Transverse colon (tissue), 4 donors: ENCODE measurements around the gene OLFM3. TPM values are rescaled to one million over a fixed set of nuclear protein-coding genes. Genes with fewer than 3 reads are reported as not detected.

ENCODE experiments used
- DNase-seq: peaks from one replicate; pipeline ENCODE4 v3.0.0-alpha.2; 2019
- H3K27ac ChIP-seq, 4 donors: fragments of 200-600 bp; sonication (generic); 2 replicates each; pipeline ENCODE4 v1.5.1; 2016 to 2018; ENCODE audit warnings: inconsistent platforms in 4 of 4
- H3K27me3 ChIP-seq: fragments of 200-600 bp; sonication (generic); 2 replicates; pipeline ENCODE4 v1.5.1; 2017; ENCODE audit warnings: inconsistent platforms
- H3K36me3 ChIP-seq, 4 donors: fragments of 200-600 bp; sonication (generic); 2 replicates each; pipeline ENCODE4 v1.5.1; 2017 to 2019; ENCODE audit warnings: inconsistent platforms in 4 of 4
- H3K4me1 ChIP-seq, 4 donors: fragments of 200-600 bp; sonication (generic); 2 replicates each; pipeline ENCODE4 v1.5.1; 2017 to 2020; ENCODE audit warnings: inconsistent platforms in 4 of 4
- H3K4me3 ChIP-seq, 4 donors: fragments of 200-600 bp; sonication (generic); 1 replicate in 1 of 4; 2 replicates in 3 of 4; pipeline versions ENCODE4 v1.5.1 to v1.6.1; 2017 to 2019; ENCODE audit warnings: inconsistent platforms in 4 of 4
- H3K9me3 ChIP-seq, 2 donors: fragments of 200-600 bp; sonication (generic); 2 replicates each; pipeline ENCODE4 v1.5.1; 2017 to 2019; ENCODE audit warnings: inconsistent platforms in 2 of 2
- EP300 ChIP-seq: sonication (generic); formaldehyde crosslinking; IDR thresholded peaks from one replicate; pipeline ENCODE4 v1.6.1; 2017; ENCODE audit warnings: antibody characterized with exemption, low read depth
- POLR2A ChIP-seq: fragments of 450-650 bp; IDR thresholded peaks from one replicate; pipeline ENCODE4 v1.6.1; 2016; ENCODE audit warnings: antibody characterized with exemption, mild to moderate bottlenecking, moderate library complexity
- POLR2AphosphoS5 ChIP-seq, 3 donors: sonication (generic); formaldehyde crosslinking; IDR thresholded peaks; one replicate each; pipeline ENCODE4 v1.6.1; 2016; ENCODE audit warnings: antibody characterized with exemption in 3 of 3
- WGBS, 2 donors: methylation state at CpG; one replicate each; pipeline ENCODE4 v1.1.5; 2018; ENCODE audit warnings: low coverage in 1 of 2; 5-methylcytosine and 5-hydroxymethylcytosine counted together
- in situ Hi-C, 4 donors: fragments of 200-750 bp; cut with MboI; loops; one replicate each; pipeline versions ENCODE4 v1.15.0 to v1.15.1; 2017; ENCODE audit warnings: low sequenced_read_pairs in 3 of 4, low pct_ligation_motif_present in 1 of 4, low pct_unique_long_range_greater_than_20kb in 1 of 4
- intact Hi-C: fragments of 100-400 bp; cut with DNase I; formaldehyde crosslinking; loops from one replicate; pipeline ENCODE4 v1.15.1; 2023; ENCODE audit warnings: low total_unique reads
- small RNA-seq, 4 donors: library from RNA; depleted of rRNA; stranded (forward); fragments of <200 nt; gene quantifications; one replicate each; pipeline ENCODE3, GENCODE V24; 2016
- total RNA-seq, 4 donors: library from RNA; depleted of rRNA; stranded (reverse); fragments of >200 nt; gene quantifications; one replicate each; pipeline ENCODE4 v1.1.0, GENCODE V29; 2016
- TF ChIP-seq, protein P1 (sequence below), 5 experiments: fragments of 200-600 bp in 3 of 5; fragments of 450-650 bp in 2 of 5; sonication (generic) in 3 of 5; IDR thresholded peaks; 1 replicate in 2 of 5; 2 replicates in 3 of 5; pipeline ENCODE4 v1.5.1; 2016 to 2017; ENCODE audit warnings: antibody characterized with exemption in 5 of 5, inconsistent platforms in 3 of 5, mild to moderate bottlenecking in 2 of 5, moderate library complexity in 1 of 5

The OLFM3 gene
- total RNA-seq, 4 donors from 2014 or later, result 0.55 TPM; not detected in 3

DNA sequence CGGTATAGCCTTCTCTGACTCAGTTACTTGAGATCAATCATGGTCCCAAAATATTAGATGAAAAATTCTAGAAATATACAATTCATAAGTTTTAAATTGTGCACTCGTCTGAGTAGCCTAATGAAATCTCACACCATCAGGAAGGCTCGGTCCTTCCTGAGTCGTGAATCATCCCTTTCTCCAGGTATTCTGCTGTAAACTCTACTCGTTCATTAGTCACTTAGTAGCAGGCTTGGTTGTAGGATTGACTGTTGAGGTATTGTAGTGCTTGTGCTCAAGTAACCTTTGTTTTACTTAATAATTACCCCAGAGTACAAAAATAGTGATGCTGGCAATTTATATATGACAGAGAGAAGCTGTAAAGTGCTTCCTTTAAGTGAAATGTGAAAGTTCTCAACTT is 238.7 kb downstream of the OLFM3 start:
- Histone ChIP-seq H3K27ac (no peak overlapping the region), H3K9me3 (no peaks in the 10 kb centered on the region), H3K4me3 (no peak overlapping the region), H3K4me1 (no peaks in the 10 kb centered on the region), H3K27me3 (no peaks in the 10 kb centered on the region), H3K36me3 (no peaks in the 10 kb centered on the region)
- intact Hi-C loops, result no loop called here
- 55 to 74% methylated on average over 4 to 5 of the region's 5 CpGs for WGBS, 2 donors
- no peak for DNase-seq
- TF ChIP-seq EP300, result no peak
- TF ChIP-seq POLR2AphosphoS5 (IDR thresholded peaks at IDR 0.05), result no peak
- TF ChIP-seq, protein P1, sequence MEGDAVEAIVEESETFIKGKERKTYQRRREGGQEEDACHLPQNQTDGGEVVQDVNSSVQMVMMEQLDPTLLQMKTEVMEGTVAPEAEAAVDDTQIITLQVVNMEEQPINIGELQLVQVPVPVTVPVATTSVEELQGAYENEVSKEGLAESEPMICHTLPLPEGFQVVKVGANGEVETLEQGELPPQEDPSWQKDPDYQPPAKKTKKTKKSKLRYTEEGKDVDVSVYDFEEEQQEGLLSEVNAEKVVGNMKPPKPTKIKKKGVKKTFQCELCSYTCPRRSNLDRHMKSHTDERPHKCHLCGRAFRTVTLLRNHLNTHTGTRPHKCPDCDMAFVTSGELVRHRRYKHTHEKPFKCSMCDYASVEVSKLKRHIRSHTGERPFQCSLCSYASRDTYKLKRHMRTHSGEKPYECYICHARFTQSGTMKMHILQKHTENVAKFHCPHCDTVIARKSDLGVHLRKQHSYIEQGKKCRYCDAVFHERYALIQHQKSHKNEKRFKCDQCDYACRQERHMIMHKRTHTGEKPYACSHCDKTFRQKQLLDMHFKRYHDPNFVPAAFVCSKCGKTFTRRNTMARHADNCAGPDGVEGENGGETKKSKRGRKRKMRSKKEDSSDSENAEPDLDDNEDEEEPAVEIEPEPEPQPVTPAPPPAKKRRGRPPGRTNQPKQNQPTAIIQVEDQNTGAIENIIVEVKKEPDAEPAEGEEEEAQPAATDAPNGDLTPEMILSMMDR (IDR thresholded peaks at IDR 0.05), result no peak
- in situ Hi-C loops, result no loop called here

DNA sequence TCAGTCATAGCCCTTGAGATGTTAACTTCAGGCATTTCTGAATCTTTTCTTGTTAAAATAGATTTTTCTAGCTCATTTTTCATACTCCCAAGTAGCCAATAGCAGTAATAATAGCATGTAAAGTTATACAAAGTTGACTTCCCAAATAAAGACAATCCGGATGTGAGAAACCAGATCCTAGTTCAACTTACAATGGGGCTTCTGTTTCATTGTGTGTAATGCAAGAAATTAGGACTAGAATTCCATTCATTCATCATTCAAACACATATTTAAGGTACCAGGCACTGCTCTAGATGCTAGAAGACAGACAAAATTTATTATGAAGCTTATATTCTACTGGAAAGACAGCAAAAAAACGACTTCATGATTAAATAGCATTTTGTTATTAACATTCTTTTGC is 240.3 kb downstream of the OLFM3 start:
- H3K9me3 ChIP-seq, result no peaks in the 10 kb centered on the region
- in situ Hi-C loops (no loop called here), intact Hi-C loops (no loop called here)
- no peaks in the 10 kb centered on the region for H3K4me1 ChIP-seq
- no peak overlapping the region for H3K27ac ChIP-seq
- WGBS, 2 donors, result 48 to 68% methylated on average over 2 of the region's 2 CpGs
- H3K4me3 ChIP-seq, result no peak overlapping the region
- no peaks in the 10 kb centered on the region for H3K36me3 ChIP-seq
- H3K27me3 ChIP-seq, result no peaks in the 10 kb centered on the region
- no peak for DNase-seq
- no peak for TF ChIP-seq POLR2A
- TF ChIP-seq EP300, result no peak
- TF ChIP-seq, protein P1 (IDR thresholded peaks at IDR 0.05), result no peak
- TF ChIP-seq POLR2AphosphoS5 (IDR thresholded peaks at IDR 0.05), result no peak

Small RNAs within 50 kb of the gene (small RNA-seq; reads per million reads assigned to genes)
- gene RNU6-352P, result 0 reads per million in 4 donors
